Measurements from ENCODE around the gene PPP6R2. TPM values are rescaled to one million over a fixed set of nuclear protein-coding genes. Genes with fewer than 3 reads are reported as not detected.

The PPP6R2 gene
- total and polyA plus RNA-seq, 9 of the 15 experiments (the other 6 are each of a cell fraction or from before 2014, with no cell fraction given) = 0.32 to 39.8 (median 21.4) TPM

- intact Hi-C loops (cut with micrococcal nuclease) = no loop called here
- FAIRE-seq (no peak), ATAC-seq (no peak), DNase-seq (ENCODE audit: extremely low read depth in 1 of 4, low spot score in 3 of 4) (no peak)
- ChIA-PET POLR2A (no interaction called here), CTCF (ENCODE audit: low intra/inter-chr PET ratio) (no interaction called here)
- H3K4me3 ChIP-seq = no peak overlapping the region
- H3K9me3 ChIP-seq (replicated peaks; ENCODE audit: control insufficient read depth, insufficient read depth, low read depth, low read length) = no peaks in the 10 kb centered on the region
- in situ Hi-C loops (cut with MboI) = no loop called here
- TF ChIP-seq SIN3A (IDR thresholded peaks at IDR 0.05; ENCODE audit: borderline replicate concordance in 2 of 2, control insufficient read depth in 1 of 2, low read depth in 2 of 2, low read length in 2 of 2) = no peak
- peak; percentile 46; the same call in 1 of the 2 replicates for TF ChIP-seq L3MBTL2 (IDR thresholded peaks at IDR 0.05)
- TF ChIP-seq, protein P1, sequence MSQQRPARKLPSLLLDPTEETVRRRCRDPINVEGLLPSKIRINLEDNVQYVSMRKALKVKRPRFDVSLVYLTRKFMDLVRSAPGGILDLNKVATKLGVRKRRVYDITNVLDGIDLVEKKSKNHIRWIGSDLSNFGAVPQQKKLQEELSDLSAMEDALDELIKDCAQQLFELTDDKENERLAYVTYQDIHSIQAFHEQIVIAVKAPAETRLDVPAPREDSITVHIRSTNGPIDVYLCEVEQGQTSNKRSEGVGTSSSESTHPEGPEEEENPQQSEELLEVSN (IDR thresholded peaks at IDR 0.05; ENCODE audit: borderline replicate concordance in 1 of 2, extremely low read depth in 1 of 2, insufficient read depth in 1 of 2, insufficient read length in 1 of 2, low read depth in 1 of 2, low read length in 1 of 2, poor library complexity in 1 of 2, severe bottlenecking in 1 of 2) = peak in 1 of 2 experiments; percentile 32
- no peak for TF ChIP-seq ARID1B (IDR thresholded peaks at IDR 0.05)
- TF ChIP-seq, protein P2, sequence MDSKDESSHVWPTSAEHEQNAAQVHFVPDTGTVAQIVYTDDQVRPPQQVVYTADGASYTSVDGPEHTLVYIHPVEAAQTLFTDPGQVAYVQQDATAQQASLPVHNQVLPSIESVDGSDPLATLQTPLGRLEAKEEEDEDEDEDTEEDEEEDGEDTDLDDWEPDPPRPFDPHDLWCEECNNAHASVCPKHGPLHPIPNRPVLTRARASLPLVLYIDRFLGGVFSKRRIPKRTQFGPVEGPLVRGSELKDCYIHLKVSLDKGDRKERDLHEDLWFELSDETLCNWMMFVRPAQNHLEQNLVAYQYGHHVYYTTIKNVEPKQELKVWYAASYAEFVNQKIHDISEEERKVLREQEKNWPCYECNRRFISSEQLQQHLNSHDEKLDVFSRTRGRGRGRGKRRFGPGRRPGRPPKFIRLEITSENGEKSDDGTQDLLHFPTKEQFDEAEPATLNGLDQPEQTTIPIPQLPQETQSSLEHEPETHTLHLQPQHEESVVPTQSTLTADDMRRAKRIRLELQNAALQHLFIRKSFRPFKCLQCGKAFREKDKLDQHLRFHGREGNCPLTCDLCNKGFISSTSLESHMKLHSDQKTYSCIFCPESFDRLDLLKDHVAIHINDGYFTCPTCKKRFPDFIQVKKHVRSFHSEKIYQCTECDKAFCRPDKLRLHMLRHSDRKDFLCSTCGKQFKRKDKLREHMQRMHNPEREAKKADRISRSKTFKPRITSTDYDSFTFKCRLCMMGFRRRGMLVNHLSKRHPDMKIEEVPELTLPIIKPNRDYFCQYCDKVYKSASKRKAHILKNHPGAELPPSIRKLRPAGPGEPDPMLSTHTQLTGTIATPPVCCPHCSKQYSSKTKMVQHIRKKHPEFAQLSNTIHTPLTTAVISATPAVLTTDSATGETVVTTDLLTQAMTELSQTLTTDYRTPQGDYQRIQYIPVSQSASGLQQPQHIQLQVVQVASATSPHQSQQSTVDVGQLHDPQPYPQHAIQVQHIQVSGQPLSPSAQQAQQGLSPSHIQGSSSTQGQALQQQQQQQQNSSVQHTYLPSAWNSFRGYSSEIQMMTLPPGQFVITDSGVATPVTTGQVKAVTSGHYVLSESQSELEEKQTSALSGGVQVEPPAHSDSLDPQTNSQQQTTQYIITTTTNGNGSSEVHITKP (IDR thresholded peaks at IDR 0.05; ENCODE audit: partially characterized antibody) = peak; percentile 37
- no peaks in the 10 kb centered on the region for H3K9me1 ChIP-seq (ENCODE audit: control insufficient read depth, insufficient read depth, low read length)
- WGBS (ENCODE audit: insufficient coverage, low coverage, missing lambda C conversion rate) = 40% methylated on average over 23 of the region's 27 CpGs
- no peak overlapping the region for H3K4me2 ChIP-seq (ENCODE audit: insufficient read depth, low read length)
- no peak overlapping the region for H3K27ac ChIP-seq (ENCODE audit: extremely low read depth, low read depth, low read length)
- no TSS peak for BruUV-seq (replicated peaks)
- no peak overlapping the region for H3K9ac ChIP-seq (ENCODE audit: insufficient read depth in 1 of 2, low read depth in 2 of 2, low read length in 2 of 2)
- peaks cover 0 to 29% of the 10 kb centered on the region in 2 experiments; a peak in 2 of 5 replicates for H3K4me1 ChIP-seq (replicated peaks in 1 of 2; ENCODE audit: control insufficient read depth in 2 of 2, insufficient read depth in 2 of 2, low read length in 2 of 2)
- no peak overlapping the region for H2AFZ ChIP-seq (ENCODE audit: low read depth, low read length)
- no peaks in the 10 kb centered on the region for H3K27me3 ChIP-seq (ENCODE audit: control insufficient read depth in 2 of 2, insufficient read depth in 2 of 2, low read length in 2 of 2)
- no peaks in the 10 kb centered on the region for H3K36me3 ChIP-seq (ENCODE audit: control insufficient read depth, insufficient read depth, low read length)
- no peaks in the 10 kb centered on the region for H3K79me2 ChIP-seq (ENCODE audit: control insufficient read depth, insufficient read depth, low read length)
- no peaks in the 10 kb centered on the region for H4K20me1 ChIP-seq (replicated peaks; ENCODE audit: control insufficient read depth, insufficient read depth, low read length)
These were observed 147.6 kb downstream of the PPP6R2 start for GRCh38 chr22:50490531-50491308.

Other genes starting within 250 kb of the PPP6R2 start
Only the 7 nearest of the 20 such genes appear.
- gene TUBGCP6, start 98.3 kb upstream of the PPP6R2 start, total RNA-seq (2014; rRNA removed) = 23.2 and 25.1 TPM in 2 replicates
- gene TUBGCP6, start 98.3 kb upstream of the PPP6R2 start, total RNA-seq (2014; rRNA removed; fragmentation: Illumina TruSeq; extraction: Trizol) = 4.1 and 6.0 TPM in 2 replicates
- gene TUBGCP6, start 98.3 kb upstream of the PPP6R2 start, total RNA-seq (2015; rRNA removed; fragmentation: Illumina TruSeq; extraction: Trizol) = 9.7 and 10.3 TPM in 2 replicates
- gene TUBGCP6, start 98.3 kb upstream of the PPP6R2 start, total RNA-seq (2021) = 31.1 and 33.0 TPM in 2 replicates
- 10.1 and 17.7 TPM in 2 replicates for gene TUBGCP6, start 98.3 kb upstream of the PPP6R2 start, polyA plus RNA-seq (2011; rRNA removed)
- gene TUBGCP6, start 98.3 kb upstream of the PPP6R2 start, polyA plus RNA-seq (2014; fragmentation: Illumina TruSeq; extraction: Trizol) = 9.3 and 15.1 TPM in 2 replicates
- gene TUBGCP6, start 98.3 kb upstream of the PPP6R2 start, polyA plus RNA-seq (2014; fragmentation: Nextera tagmentation; extraction: Ambion mirVana) = 1 to 10 TPM in 1 of 2 experiments, under 1 TPM in 1; 0.76 to 1.2 TPM
- gene TUBGCP6, start 98.3 kb upstream of the PPP6R2 start, polyA plus RNA-seq (2014; rRNA removed) = 26.8 and 29.9 TPM in 2 replicates
- gene HDAC10, start 92.1 kb upstream of the PPP6R2 start, total RNA-seq (2014; rRNA removed) = 16.4 and 21.4 TPM in 2 replicates
- 1.2 and 2.1 TPM in 2 replicates for gene HDAC10, start 92.1 kb upstream of the PPP6R2 start, total RNA-seq (2014; rRNA removed; fragmentation: Illumina TruSeq; extraction: Trizol)
- 7.0 and 10.9 TPM in 2 replicates for gene HDAC10, start 92.1 kb upstream of the PPP6R2 start, total RNA-seq (2015; rRNA removed; fragmentation: Illumina TruSeq; extraction: Trizol)
- gene HDAC10, start 92.1 kb upstream of the PPP6R2 start, total RNA-seq (2021) = 37.3 and 44.2 TPM in 2 replicates
- gene HDAC10, start 92.1 kb upstream of the PPP6R2 start, polyA plus RNA-seq (2011; rRNA removed) = 6.5 and 18.6 TPM in 2 replicates
- gene HDAC10, start 92.1 kb upstream of the PPP6R2 start, polyA plus RNA-seq (2014; fragmentation: Illumina TruSeq; extraction: Trizol) = 6.3 and 14.4 TPM in 2 replicates
- gene HDAC10, start 92.1 kb upstream of the PPP6R2 start, polyA plus RNA-seq (2014; fragmentation: Nextera tagmentation; extraction: Ambion mirVana) = under 1 TPM; 0.10 to 0.23 TPM
- 29.0 and 35.7 TPM in 2 replicates for gene HDAC10, start 92.1 kb upstream of the PPP6R2 start, polyA plus RNA-seq (2014; rRNA removed)
- gene MAPK12, start 81.6 kb upstream of the PPP6R2 start, total RNA-seq (2014; rRNA removed) = 45.2 and 45.5 TPM in 2 replicates
- gene MAPK12, start 81.6 kb upstream of the PPP6R2 start, total RNA-seq (2014; rRNA removed; fragmentation: Illumina TruSeq; extraction: Trizol) = 5.7 and 11.1 TPM in 2 replicates
- gene MAPK12, start 81.6 kb upstream of the PPP6R2 start, total RNA-seq (2015; rRNA removed; fragmentation: Illumina TruSeq; extraction: Trizol) = 32.9 and 33.8 TPM in 2 replicates
- gene MAPK12, start 81.6 kb upstream of the PPP6R2 start, total RNA-seq (2021) = 68.4 and 69.1 TPM in 2 replicates
- gene MAPK12, start 81.6 kb upstream of the PPP6R2 start, polyA plus RNA-seq (2011; rRNA removed) = 30.6 and 45.2 TPM in 2 replicates
- gene MAPK12, start 81.6 kb upstream of the PPP6R2 start, polyA plus RNA-seq (2014; fragmentation: Illumina TruSeq; extraction: Trizol) = 32.8 and 35.5 TPM in 2 replicates
- gene MAPK12, start 81.6 kb upstream of the PPP6R2 start, polyA plus RNA-seq (2014; fragmentation: Nextera tagmentation; extraction: Ambion mirVana) = 1 to 10 TPM in 1 of 2 experiments, under 1 TPM in 1; 0.79 to 4.0 TPM
- 69.4 and 71.5 TPM in 2 replicates for gene MAPK12, start 81.6 kb upstream of the PPP6R2 start, polyA plus RNA-seq (2014; rRNA removed)
- 9.6 and 9.8 TPM in 2 replicates for gene MAPK11, start 72.9 kb upstream of the PPP6R2 start, total RNA-seq (2014; rRNA removed)
- 1.9 and 2.5 TPM in 2 replicates for gene MAPK11, start 72.9 kb upstream of the PPP6R2 start, total RNA-seq (2014; rRNA removed; fragmentation: Illumina TruSeq; extraction: Trizol)
- gene MAPK11, start 72.9 kb upstream of the PPP6R2 start, total RNA-seq (2015; rRNA removed; fragmentation: Illumina TruSeq; extraction: Trizol) = 5.3 and 5.8 TPM in 2 replicates
- 12.8 and 14.6 TPM in 2 replicates for gene MAPK11, start 72.9 kb upstream of the PPP6R2 start, total RNA-seq (2021)
- 5.1 and 7.0 TPM in 2 replicates for gene MAPK11, start 72.9 kb upstream of the PPP6R2 start, polyA plus RNA-seq (2011; rRNA removed)
- 5.7 and 7.0 TPM in 2 replicates for gene MAPK11, start 72.9 kb upstream of the PPP6R2 start, polyA plus RNA-seq (2014; fragmentation: Illumina TruSeq; extraction: Trizol)
- gene MAPK11, start 72.9 kb upstream of the PPP6R2 start, polyA plus RNA-seq (2014; fragmentation: Nextera tagmentation; extraction: Ambion mirVana) = under 1 TPM; 0.06 to 0.10 TPM
- gene MAPK11, start 72.9 kb upstream of the PPP6R2 start, polyA plus RNA-seq (2014; rRNA removed) = 10.6 and 11.5 TPM in 2 replicates
- gene PLXNB2, start 35.7 kb upstream of the PPP6R2 start, total RNA-seq (2014; rRNA removed) = 16.9 and 22.7 TPM in 2 replicates
- 3.2 and 4.8 TPM in 2 replicates for gene PLXNB2, start 35.7 kb upstream of the PPP6R2 start, total RNA-seq (2014; rRNA removed; fragmentation: Illumina TruSeq; extraction: Trizol)
- 9.9 and 11.3 TPM in 2 replicates for gene PLXNB2, start 35.7 kb upstream of the PPP6R2 start, total RNA-seq (2015; rRNA removed; fragmentation: Illumina TruSeq; extraction: Trizol)
- 45.1 and 48.0 TPM in 2 replicates for gene PLXNB2, start 35.7 kb upstream of the PPP6R2 start, total RNA-seq (2021)
- 17.4 and 26.1 TPM in 2 replicates for gene PLXNB2, start 35.7 kb upstream of the PPP6R2 start, polyA plus RNA-seq (2011; rRNA removed)
- 13.6 and 22.0 TPM in 2 replicates for gene PLXNB2, start 35.7 kb upstream of the PPP6R2 start, polyA plus RNA-seq (2014; fragmentation: Illumina TruSeq; extraction: Trizol)
- under 1 TPM; 0.15 to 0.81 TPM for gene PLXNB2, start 35.7 kb upstream of the PPP6R2 start, polyA plus RNA-seq (2014; fragmentation: Nextera tagmentation; extraction: Ambion mirVana)
- gene PLXNB2, start 35.7 kb upstream of the PPP6R2 start, polyA plus RNA-seq (2014; rRNA removed) = 20.7 and 24.6 TPM in 2 replicates
- 1.5 and 2.3 TPM in 2 replicates for gene DENND6B, start 16.3 kb upstream of the PPP6R2 start, total RNA-seq (2014; rRNA removed)
- gene DENND6B, start 16.3 kb upstream of the PPP6R2 start, total RNA-seq (2014; rRNA removed; fragmentation: Illumina TruSeq; extraction: Trizol) = 0.26 and 0.29 TPM in 2 replicates
- 0.83 TPM in 2 replicates for gene DENND6B, start 16.3 kb upstream of the PPP6R2 start, total RNA-seq (2015; rRNA removed; fragmentation: Illumina TruSeq; extraction: Trizol)
- 3.1 and 3.2 TPM in 2 replicates for gene DENND6B, start 16.3 kb upstream of the PPP6R2 start, total RNA-seq (2021)
- gene DENND6B, start 16.3 kb upstream of the PPP6R2 start, polyA plus RNA-seq (2011; rRNA removed) = 2.0 and 3.4 TPM in 2 replicates
- 1.7 and 2.0 TPM in 2 replicates for gene DENND6B, start 16.3 kb upstream of the PPP6R2 start, polyA plus RNA-seq (2014; fragmentation: Illumina TruSeq; extraction: Trizol)
- gene DENND6B, start 16.3 kb upstream of the PPP6R2 start, polyA plus RNA-seq (2014; fragmentation: Nextera tagmentation; extraction: Ambion mirVana) = under 1 TPM; 0.07 to 0.31 TPM
- gene DENND6B, start 16.3 kb upstream of the PPP6R2 start, polyA plus RNA-seq (2014; rRNA removed) = 3.1 and 3.7 TPM in 2 replicates
- 26.9 and 36.8 TPM in 2 replicates for gene SBF1, start 131.7 kb downstream of the PPP6R2 start, total RNA-seq (2014; rRNA removed)
- 2.9 and 5.3 TPM in 2 replicates for gene SBF1, start 131.7 kb downstream of the PPP6R2 start, total RNA-seq (2014; rRNA removed; fragmentation: Illumina TruSeq; extraction: Trizol)
- 14.9 and 16.1 TPM in 2 replicates for gene SBF1, start 131.7 kb downstream of the PPP6R2 start, total RNA-seq (2015; rRNA removed; fragmentation: Illumina TruSeq; extraction: Trizol)
- 47.3 and 50.4 TPM in 2 replicates for gene SBF1, start 131.7 kb downstream of the PPP6R2 start, total RNA-seq (2021)
- 11.4 and 16.7 TPM in 2 replicates for gene SBF1, start 131.7 kb downstream of the PPP6R2 start, polyA plus RNA-seq (2011; rRNA removed)
- 6.7 and 15.5 TPM in 2 replicates for gene SBF1, start 131.7 kb downstream of the PPP6R2 start, polyA plus RNA-seq (2014; fragmentation: Illumina TruSeq; extraction: Trizol)
- gene SBF1, start 131.7 kb downstream of the PPP6R2 start, polyA plus RNA-seq (2014; fragmentation: Nextera tagmentation; extraction: Ambion mirVana) = under 1 TPM; 0.44 to 0.55 TPM
- 22.3 and 24.3 TPM in 2 replicates for gene SBF1, start 131.7 kb downstream of the PPP6R2 start, polyA plus RNA-seq (2014; rRNA removed)